OCI-LY3 (cell line): ENCODE data around the gene JAKMIP2.

Experiments used
- H2AFZ ChIP-seq: fragments of 200-600, 300-600 bp; shearing (Covaris generic); 2 replicates; pipeline ENCODE4 v1.6.0; 2014; ENCODE audit warnings: antibody characterized with exemption, low read depth, low read length
- H3K27ac ChIP-seq: fragments of 200-600, 300-600 bp; sonication (generic); 2 replicates; pipeline ENCODE4 v1.5.1; 2014; ENCODE audit warnings: mild to moderate bottlenecking, low read length, moderate library complexity, mixed read lengths
- H3K27me3 ChIP-seq: fragments of 200-600, 300-600 bp; sonication (generic); 2 replicates; pipeline ENCODE4 v1.6.1; 2014; ENCODE audit warnings: low read depth, low read length, mixed read lengths
- H3K36me3 ChIP-seq: fragments of 200-600, 300-600 bp; sonication (generic); replicated peaks from 2 replicates; pipeline ENCODE3; 2014; ENCODE audit warnings: low read depth, low read length, mixed read lengths
- H3K4me1 ChIP-seq: fragments of 300-600, 200-600 bp; sonication (generic); 2 replicates; pipeline ENCODE4 v1.6.1; 2014; ENCODE audit warnings: low read length, mixed read lengths
- H3K4me2 ChIP-seq: fragments of 200-600, 300-600 bp; sonication (generic); 2 replicates; pipeline ENCODE4 v1.6.1; 2014; ENCODE audit warnings: low read length, mixed read lengths
- H3K4me3 ChIP-seq: fragments of 300-600, 200-600 bp; sonication (generic); 2 replicates; pipeline ENCODE4 v1.5.1; 2014; ENCODE audit warnings: antibody characterized with exemption, mild to moderate bottlenecking, low read length, moderate library complexity
- H3K79me2 ChIP-seq: fragments of 300-600, 200-600 bp; shearing (Covaris generic); 2 replicates; pipeline ENCODE4 v1.6.1; 2014; ENCODE audit warnings: mild to moderate bottlenecking, low read length, mixed read lengths
- H3K9ac ChIP-seq: fragments of 300-600, 200-600 bp; shearing (Covaris generic); 2 replicates; pipeline ENCODE4 v1.6.0; 2014; ENCODE audit warnings: mild to moderate bottlenecking, low read length, moderate library complexity
- H3K9me3 ChIP-seq: fragments of 200-600, 300-600 bp; shearing (Covaris generic); 2 replicates; pipeline ENCODE4 v1.6.1; 2014; ENCODE audit warnings: low read length, mixed read lengths; ENCODE audit not compliant: insufficient read depth
- H4K20me1 ChIP-seq: fragments of 200-600, 300-600 bp; sonication (generic); 2 replicates; pipeline ENCODE4 v1.6.1; 2016; ENCODE audit warnings: low read length, mixed read lengths; ENCODE audit not compliant: insufficient read depth
- EZH2phosphoT487 ChIP-seq: fragments of 200-600 bp; shearing (Covaris generic); IDR thresholded peaks from 2 replicates; pipeline ENCODE4 v1.6.1; 2018; ENCODE audit warnings: antibody characterized with exemption, mixed run types, low read depth
- TF ChIP-seq, protein P1 (sequence below): fragments of 200-600, 300-600 bp; sonication (generic); IDR thresholded peaks from 2 replicates; pipeline ENCODE4 v1.5.1; 2014; ENCODE audit warnings: antibody characterized with exemption, low read length, low read depth

JAKMIP2 gene

GRCh38 chr5:147688656-147689356 is 93.7 kb downstream of the JAKMIP2 start:
- H3K36me3 ChIP-seq, result no peaks in the 10 kb centered on the region
- no peaks in the 10 kb centered on the region for H3K9me3 ChIP-seq
- H3K27me3 ChIP-seq, result no peaks in the 10 kb centered on the region
- H3K4me1 ChIP-seq, result no peaks in the 10 kb centered on the region
- H4K20me1 ChIP-seq, result no peaks in the 10 kb centered on the region
- no peak overlapping the region for H2AFZ ChIP-seq
- H3K27ac ChIP-seq, result no peak overlapping the region
- no peak overlapping the region for H3K9ac ChIP-seq
- H3K4me3 ChIP-seq, result no peak overlapping the region
- no peaks in the 10 kb centered on the region for H3K79me2 ChIP-seq
- TF ChIP-seq, protein P1, sequence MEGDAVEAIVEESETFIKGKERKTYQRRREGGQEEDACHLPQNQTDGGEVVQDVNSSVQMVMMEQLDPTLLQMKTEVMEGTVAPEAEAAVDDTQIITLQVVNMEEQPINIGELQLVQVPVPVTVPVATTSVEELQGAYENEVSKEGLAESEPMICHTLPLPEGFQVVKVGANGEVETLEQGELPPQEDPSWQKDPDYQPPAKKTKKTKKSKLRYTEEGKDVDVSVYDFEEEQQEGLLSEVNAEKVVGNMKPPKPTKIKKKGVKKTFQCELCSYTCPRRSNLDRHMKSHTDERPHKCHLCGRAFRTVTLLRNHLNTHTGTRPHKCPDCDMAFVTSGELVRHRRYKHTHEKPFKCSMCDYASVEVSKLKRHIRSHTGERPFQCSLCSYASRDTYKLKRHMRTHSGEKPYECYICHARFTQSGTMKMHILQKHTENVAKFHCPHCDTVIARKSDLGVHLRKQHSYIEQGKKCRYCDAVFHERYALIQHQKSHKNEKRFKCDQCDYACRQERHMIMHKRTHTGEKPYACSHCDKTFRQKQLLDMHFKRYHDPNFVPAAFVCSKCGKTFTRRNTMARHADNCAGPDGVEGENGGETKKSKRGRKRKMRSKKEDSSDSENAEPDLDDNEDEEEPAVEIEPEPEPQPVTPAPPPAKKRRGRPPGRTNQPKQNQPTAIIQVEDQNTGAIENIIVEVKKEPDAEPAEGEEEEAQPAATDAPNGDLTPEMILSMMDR, result no peak
- no peak for TF ChIP-seq EZH2phosphoT487
- no peak overlapping the region for H3K4me2 ChIP-seq

GRCh38 chr5:147687118-147687517 is 95.4 kb downstream of the JAKMIP2 start:
- Histone ChIP-seq H3K4me3 (no peak overlapping the region), H4K20me1 (no peaks in the 10 kb centered on the region), H3K4me2 (no peak overlapping the region), H3K79me2 (no peaks in the 10 kb centered on the region), H3K36me3 (no peaks in the 10 kb centered on the region), H3K27me3 (no peaks in the 10 kb centered on the region), H3K27ac (no peak overlapping the region), H2AFZ (no peak overlapping the region), H3K9ac (no peak overlapping the region), H3K4me1 (no peaks in the 10 kb centered on the region), H3K9me3 (no peaks in the 10 kb centered on the region)
- TF ChIP-seq, protein P1, result no peak
- no peak for TF ChIP-seq EZH2phosphoT487

GRCh38 chr5:147686421-147686820 is 96.1 kb downstream of the JAKMIP2 start:
- H3K4me2 ChIP-seq, result no peak overlapping the region
- H3K27ac ChIP-seq, result no peak overlapping the region

GRCh38 chr5:147685993-147686392 is 96.5 kb downstream of the JAKMIP2 start:
- TF ChIP-seq, protein P1, result no peak
- no peak for TF ChIP-seq EZH2phosphoT487
- Histone ChIP-seq H3K4me3 (no peak overlapping the region), H2AFZ (no peak overlapping the region), H3K27me3 (no peaks in the 10 kb centered on the region), H3K4me2 (no peak overlapping the region), H3K9me3 (no peaks in the 10 kb centered on the region), H3K9ac (no peak overlapping the region), H4K20me1 (no peaks in the 10 kb centered on the region), H3K36me3 (no peaks in the 10 kb centered on the region), H3K79me2 (no peaks in the 10 kb centered on the region), H3K27ac (no peak overlapping the region), H3K4me1 (no peaks in the 10 kb centered on the region)

More at GRCh38 chr5:147686421-147686820, 96.1 kb downstream of the JAKMIP2 start:
- TF ChIP-seq, protein P1, result no peak
- no peak for TF ChIP-seq EZH2phosphoT487
- Histone ChIP-seq H3K4me1 (no peaks in the 10 kb centered on the region), H3K9me3 (no peaks in the 10 kb centered on the region), H4K20me1 (no peaks in the 10 kb centered on the region), H3K36me3 (no peaks in the 10 kb centered on the region), H3K79me2 (no peaks in the 10 kb centered on the region), H3K27me3 (no peaks in the 10 kb centered on the region), H2AFZ (no peak overlapping the region), H3K4me3 (no peak overlapping the region), H3K9ac (no peak overlapping the region)
